Stomach (tissue), 9 donors: ENCODE measurements around the gene GRIA4. TPM values are rescaled to one million over a fixed set of nuclear protein-coding genes. Genes with fewer than 3 reads are reported as not detected.
"Not testable (repeated sequence)": the region's sequence is repeated elsewhere in the genome, so short reads cannot be mapped to it uniquely, and the experiment has no call there.

Source experiments
- DNase-seq, 2 donors: peaks; one replicate each; pipeline versions ENCODE4 v3.0.0 to v3.0.0-alpha.2; 2013 to 2019
- H3K27ac ChIP-seq, 5 donors: fragments of 200-600 bp in 4 of 5; sonication (generic) in 4 of 5; one replicate each; pipeline ENCODE4 v1.5.1; 2013 to 2019; ENCODE audit warnings: mild to moderate bottlenecking in 1 of 5, moderate library complexity in 1 of 5
- H3K27me3 ChIP-seq, 3 donors: fragments of 200-600 bp; sonication (generic); one replicate each; pipeline ENCODE4 v1.5.1; 2017 to 2019; ENCODE audit warnings: mixed run types in 1 of 3
- H3K36me3 ChIP-seq, 4 donors: fragments of 200-600 bp; sonication (generic); 1 replicate in 3 of 4; 2 replicates in 1 of 4; pipeline ENCODE4 v1.5.1; 2016 to 2019
- H3K4me1 ChIP-seq, 4 donors: fragments of 200-600 bp; sonication (generic); one replicate each; pipeline ENCODE4 v1.5.1; 2016 to 2019
- H3K4me3 ChIP-seq, 4 donors: fragments of 200-600 bp; sonication (generic) in 3 of 4; one replicate each; pipeline ENCODE4 v1.5.1; 2016 to 2019; ENCODE audit warnings: mild to moderate bottlenecking in 1 of 4
- H3K9me3 ChIP-seq, 4 donors: fragments of 200-600 bp; sonication (generic); one replicate each; pipeline ENCODE4 v1.5.1; 2016 to 2019
- CTCF ChIP-seq, 7 experiments: fragments of 450-650 bp in 4 of 7; fragments of 200-600 bp in 3 of 7; sonication (generic) in 3 of 7; IDR thresholded peaks; one replicate each; pipeline ENCODE4 v1.5.1; 2016 to 2019; ENCODE audit warnings: antibody characterized with exemption in 7 of 7, control low read depth in 2 of 7, mild to moderate bottlenecking in 1 of 7
- EP300 ChIP-seq: sonication (generic); formaldehyde crosslinking; IDR thresholded peaks from one replicate; pipeline ENCODE4 v1.6.1; 2017; ENCODE audit warnings: antibody characterized with exemption
- POLR2A ChIP-seq, 4 donors: fragments of 450-650 bp; IDR thresholded peaks; one replicate each; pipeline ENCODE4 v1.6.1; 2016; ENCODE audit warnings: antibody characterized with exemption in 4 of 4, control low read depth in 2 of 4, mild to moderate bottlenecking in 1 of 4, moderate library complexity in 1 of 4
- POLR2AphosphoS5 ChIP-seq, 3 donors: sonication (generic); formaldehyde crosslinking; IDR thresholded peaks; one replicate each; pipeline ENCODE4 v1.6.1; 2016; ENCODE audit warnings: antibody characterized with exemption in 3 of 3
- WGBS, 5 donors: extraction: QIAGEN DNeasy Blood & Tissue Kit in 3 of 5; methylation state at CpG; one replicate each; pipeline versions ENCODE4 v1.1.5 to v1.1.7; 2013 to 2018; 5-methylcytosine and 5-hydroxymethylcytosine counted together
- intact Hi-C: fragments of 100-400 bp; cut with DNase I; formaldehyde crosslinking; loops from one replicate; pipeline ENCODE4 v1.15.1; 2023; ENCODE audit warnings: low total_unique reads
- polyA plus RNA-seq, 3 donors: library from polyadenylated mRNA; stranded (reverse); fragments of 200-250 nt; gene quantifications; one replicate each; pipeline ENCODE4 v1.2.3, GENCODE V29; 2013
- total RNA-seq, 5 donors: library from RNA; depleted of rRNA; stranded (reverse); fragments of >200 nt; gene quantifications; one replicate each; pipeline versions ENCODE4 v1.1.0 to v1.2.3, GENCODE V29; 2014 to 2016
- donor health status: healthy with polysubstance abuse.
- donor health status: Bipolar disorder and iron deficiency.
- donor health status: healthy.

The GRIA4 gene
- total and polyA plus RNA-seq, 8 donors = under 0.01 to 5.9 (median 2.0) TPM; not detected in 1

- Histone ChIP-seq H3K27ac (no peak overlapping the region), H3K9me3 (no peaks in the 10 kb centered on the region), H3K27me3 (no peaks in the 10 kb centered on the region), H3K4me1 (no peaks in the 10 kb centered on the region), H3K36me3 (no peaks in the 10 kb centered on the region), H3K4me3 (no peak overlapping the region)
- intact Hi-C loops = no loop called here
- WGBS, 5 donors = 87 to 96% (median 94%) methylated on average over 2 of the region's 2 CpGs
- DNase-seq = no peak
- no peak for TF ChIP-seq CTCF (IDR thresholded peaks at IDR 0.05)
- TF ChIP-seq POLR2A (IDR thresholded peaks at IDR 0.05) = no peak
- TF ChIP-seq POLR2AphosphoS5 (IDR thresholded peaks at IDR 0.05) = no peak
- TF ChIP-seq EP300 = no peak
These were observed 159.8 kb downstream of the GRIA4 start for GRCh38 chr11:105769627-105770026.

DNA sequence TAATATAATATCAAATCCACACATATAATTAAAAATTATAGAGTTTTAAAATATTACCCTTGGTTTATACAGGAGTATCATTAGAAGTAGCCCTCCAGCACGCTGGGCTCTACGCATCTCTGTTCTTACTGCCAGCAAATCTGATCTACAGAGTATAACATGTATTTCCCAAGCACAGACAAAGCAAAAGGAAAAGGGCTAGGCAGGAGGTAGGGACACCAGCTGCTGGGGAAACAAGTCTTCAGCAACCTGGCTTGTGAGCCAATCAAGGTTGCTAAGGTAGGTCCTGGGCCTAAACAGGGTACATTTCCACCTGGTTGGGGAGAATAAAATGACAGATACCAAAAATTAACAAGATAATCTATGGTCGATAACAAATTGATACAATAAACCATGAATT lies 163.6 kb downstream of the GRIA4 start:
- 90 to 94% (median 93%) methylated on average over 3 of the region's 3 CpGs for WGBS, 5 donors
- intact Hi-C loops, H3K36me3 ChIP-seq: not testable (repeated sequence)

DNA sequence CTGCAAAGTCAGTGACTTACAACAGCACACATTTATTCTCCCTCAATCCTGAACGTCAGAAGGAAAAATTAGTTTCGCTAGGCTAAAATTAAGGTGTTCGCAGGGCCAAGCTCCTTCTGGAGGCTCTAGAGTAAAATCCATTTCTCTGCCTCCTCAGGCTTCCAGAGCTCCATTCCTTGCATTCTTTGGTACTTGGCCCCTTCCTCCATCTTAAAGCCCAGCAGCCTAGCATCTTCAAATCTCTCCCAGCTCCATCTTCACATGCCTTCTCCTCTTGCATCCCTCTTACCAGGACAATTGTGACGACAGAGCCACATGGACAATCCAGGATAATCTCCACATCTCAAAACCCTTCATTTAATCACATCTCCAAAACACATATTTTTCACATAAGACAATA lies 165.0 kb downstream of the GRIA4 start:
- no peak for DNase-seq
- H3K27me3 ChIP-seq = no peaks in the 10 kb centered on the region
- H3K4me1 ChIP-seq = no peaks in the 10 kb centered on the region
- 75 to 93% (median 80%) methylated on average over 4 of the region's 4 CpGs for WGBS, 5 donors
- TF ChIP-seq CTCF (IDR thresholded peaks at IDR 0.05) (no peak), EP300 (no peak), POLR2AphosphoS5 (IDR thresholded peaks at IDR 0.05) (no peak), POLR2A (IDR thresholded peaks at IDR 0.05) (no peak)
- no peaks in the 10 kb centered on the region for H3K36me3 ChIP-seq
- intact Hi-C loops = no loop called here
- no peaks in the 10 kb centered on the region for H3K9me3 ChIP-seq
- no peak overlapping the region for H3K27ac ChIP-seq
- H3K4me3 ChIP-seq = no peak overlapping the region

More for the DNA sequence above, 163.6 kb downstream of the GRIA4 start:
- H3K27me3 ChIP-seq, H3K4me3 ChIP-seq, DNase-seq, H3K9me3 ChIP-seq, H3K27ac ChIP-seq, H3K4me1 ChIP-seq: not testable (repeated sequence)

GRCh38 chr11:105780781-105781525 lies 171.1 kb downstream of the GRIA4 start:
- no peak for DNase-seq
- intact Hi-C loops = no loop called here
- Histone ChIP-seq H3K27ac (no peak overlapping the region), H3K36me3 (no peaks in the 10 kb centered on the region), H3K9me3 (no peaks in the 10 kb centered on the region), H3K4me3 (no peak overlapping the region), H3K4me1 (no peaks in the 10 kb centered on the region), H3K27me3 (no peaks in the 10 kb centered on the region)
- no peak for TF ChIP-seq EP300
- no peak for TF ChIP-seq POLR2A (IDR thresholded peaks at IDR 0.05)
- no peak for TF ChIP-seq POLR2AphosphoS5 (IDR thresholded peaks at IDR 0.05)
- no peak for TF ChIP-seq CTCF (IDR thresholded peaks at IDR 0.05)
- WGBS, 5 donors = 59 to 68% (median 62%) methylated on average over 3 of the region's 3 CpGs

- H3K36me3 ChIP-seq = no peaks in the 10 kb centered on the region
- H3K4me3 ChIP-seq = no peak overlapping the region
- no peak overlapping the region for H3K27ac ChIP-seq
- no peak for TF ChIP-seq POLR2AphosphoS5 (IDR thresholded peaks at IDR 0.05)
- TF ChIP-seq POLR2A (IDR thresholded peaks at IDR 0.05) = no peak
- TF ChIP-seq CTCF (IDR thresholded peaks at IDR 0.05) = no peak
- no peak for TF ChIP-seq EP300
- H3K27me3 ChIP-seq = no peaks in the 10 kb centered on the region
- no peaks in the 10 kb centered on the region for H3K4me1 ChIP-seq
- intact Hi-C loops = no loop called here
- no peak for DNase-seq
- WGBS, 5 donors = 26 to 62% (median 27%) methylated on average over 1 of the region's 1 CpG
- no peaks in the 10 kb centered on the region for H3K9me3 ChIP-seq
These were observed 171.9 kb downstream of the GRIA4 start for GRCh38 chr11:105781807-105782206.
